ENCODE results near the gene KCMF1. TPM values are rescaled to one million over a fixed set of nuclear protein-coding genes. Genes with fewer than 3 reads are reported as not detected.

KCMF1 gene
- total RNA-seq, 1 donor from 2014 or later: 105 TPM

GRCh38 chr2:85071096-85071495 lies 100.1 kb downstream of the KCMF1 start:
- peak; percentile 62 for DNase-seq (ENCODE audit: low read depth)
- Histone ChIP-seq H3K79me2 (ENCODE audit: insufficient read depth, low read length) (no peaks in the 10 kb centered on the region), H3K4me3 (ENCODE audit: insufficient read depth, low read depth, low read length) (no peak overlapping the region), H3K4me1 (ENCODE audit: insufficient read depth, low read length) (no peaks in the 10 kb centered on the region), H3K27me3 (ENCODE audit: insufficient read depth, low read length) (peaks cover 2% of the 10 kb centered on the region), H3K36me3 (ENCODE audit: insufficient read depth, low read length) (no peaks in the 10 kb centered on the region), H3K4me2 (ENCODE audit: low read length) (no peak overlapping the region), H3K27ac (ENCODE audit: low read depth, low read length) (no peak overlapping the region), H3K9me3 (ENCODE audit: insufficient read depth, low read depth, low read length) (no peaks in the 10 kb centered on the region), H2AFZ (ENCODE audit: low read depth, low read length) (no peak overlapping the region), H3K9ac (ENCODE audit: low read length) (no peak overlapping the region), H4K20me1 (ENCODE audit: insufficient read depth, low read length) (no peaks in the 10 kb centered on the region)
- peak; percentile 32 for FAIRE-seq
- Mint-ChIP-seq H3K4me3 (ENCODE audit: unreplicated experiment) (no peak overlapping the region), H3K27ac (ENCODE audit: unreplicated experiment) (no peak overlapping the region), H3K9me3 (ENCODE audit: unreplicated experiment) (no peaks in the 10 kb centered on the region), H3K36me3 (ENCODE audit: low read depth, unreplicated experiment) (peaks cover 1% of the 10 kb centered on the region), H3K27me3 (ENCODE audit: low read depth, unreplicated experiment) (peaks cover 11% of the 10 kb centered on the region), H3K4me1 (ENCODE audit: low read depth, unreplicated experiment) (peaks cover 6% of the 10 kb centered on the region)
- TF ChIP-seq CTCF (IDR thresholded peaks at IDR 0.05; ENCODE audit: insufficient read depth, low read depth, low read length) (no peak), EZH2 (IDR thresholded peaks at IDR 0.05; ENCODE audit: insufficient read depth, low read length) (no peak)

- H3K9ac ChIP-seq (ENCODE audit: low read length): no peak overlapping the region
- H3K4me3 ChIP-seq (ENCODE audit: insufficient read depth, low read depth, low read length): no peak overlapping the region
- Mint-ChIP-seq H3K36me3 (ENCODE audit: low read depth, unreplicated experiment) (peaks cover 3% of the 10 kb centered on the region), H3K27ac (ENCODE audit: unreplicated experiment) (no peak overlapping the region), H3K27me3 (ENCODE audit: low read depth, unreplicated experiment) (peaks cover 18% of the 10 kb centered on the region), H3K9me3 (ENCODE audit: unreplicated experiment) (no peaks in the 10 kb centered on the region), H3K4me3 (ENCODE audit: unreplicated experiment) (no peak overlapping the region), H3K4me1 (ENCODE audit: low read depth, unreplicated experiment) (peaks cover 4% of the 10 kb centered on the region)
- TF ChIP-seq EZH2 (IDR thresholded peaks at IDR 0.05; ENCODE audit: insufficient read depth, low read length): no peak
- no peak for TF ChIP-seq CTCF (IDR thresholded peaks at IDR 0.05; ENCODE audit: insufficient read depth, low read depth, low read length)
- H3K4me1 ChIP-seq (ENCODE audit: insufficient read depth, low read length): no peaks in the 10 kb centered on the region
- peaks cover 2% of the 10 kb centered on the region for H3K27me3 ChIP-seq (ENCODE audit: insufficient read depth, low read length)
- H3K27ac ChIP-seq (ENCODE audit: low read depth, low read length): no peak overlapping the region
- H3K4me2 ChIP-seq (ENCODE audit: low read length): no peak overlapping the region
- no peaks in the 10 kb centered on the region for H3K36me3 ChIP-seq (ENCODE audit: insufficient read depth, low read length)
- H3K9me3 ChIP-seq (ENCODE audit: insufficient read depth, low read depth, low read length): no peaks in the 10 kb centered on the region
- no peak overlapping the region for H2AFZ ChIP-seq (ENCODE audit: low read depth, low read length)
- no peak for FAIRE-seq
- no peak for DNase-seq (ENCODE audit: low read depth)
- H3K79me2 ChIP-seq (ENCODE audit: insufficient read depth, low read length): no peaks in the 10 kb centered on the region
- H4K20me1 ChIP-seq (ENCODE audit: insufficient read depth, low read length): no peaks in the 10 kb centered on the region
Measured at GRCh38 chr2:85073033-85073432, 102.1 kb downstream of the KCMF1 start.

GRCh38 chr2:85076618-85077274 lies 105.8 kb downstream of the KCMF1 start:
- peaks cover 21% of the 10 kb centered on the region for H3K27me3 Mint-ChIP-seq (ENCODE audit: low read depth, unreplicated experiment)
- DNase-seq (ENCODE audit: low read depth): no peak
- H3K27ac Mint-ChIP-seq (ENCODE audit: unreplicated experiment): no peak overlapping the region
- Histone ChIP-seq H3K36me3 (ENCODE audit: insufficient read depth, low read length) (no peaks in the 10 kb centered on the region), H4K20me1 (ENCODE audit: insufficient read depth, low read length) (no peaks in the 10 kb centered on the region), H3K4me3 (ENCODE audit: insufficient read depth, low read depth, low read length) (no peak overlapping the region), H2AFZ (ENCODE audit: low read depth, low read length) (no peak overlapping the region), H3K9ac (ENCODE audit: low read length) (no peak overlapping the region), H3K4me1 (ENCODE audit: insufficient read depth, low read length) (no peaks in the 10 kb centered on the region), H3K79me2 (ENCODE audit: insufficient read depth, low read length) (no peaks in the 10 kb centered on the region), H3K4me2 (ENCODE audit: low read length) (no peak overlapping the region), H3K9me3 (ENCODE audit: insufficient read depth, low read depth, low read length) (peaks cover 4% of the 10 kb centered on the region), H3K27me3 (ENCODE audit: insufficient read depth, low read length) (peaks cover 7% of the 10 kb centered on the region), H3K27ac (ENCODE audit: low read depth, low read length) (no peak overlapping the region)
- H3K4me1 Mint-ChIP-seq (ENCODE audit: low read depth, unreplicated experiment): no peaks in the 10 kb centered on the region
- no peak for TF ChIP-seq EZH2 (IDR thresholded peaks at IDR 0.05; ENCODE audit: insufficient read depth, low read length)
- no peak for TF ChIP-seq CTCF (IDR thresholded peaks at IDR 0.05; ENCODE audit: insufficient read depth, low read depth, low read length)
- no peak overlapping the region for H3K4me3 Mint-ChIP-seq (ENCODE audit: unreplicated experiment)
- FAIRE-seq: no peak
- H3K36me3 Mint-ChIP-seq (ENCODE audit: low read depth, unreplicated experiment): peaks cover 7% of the 10 kb centered on the region
- H3K9me3 Mint-ChIP-seq (ENCODE audit: unreplicated experiment): peaks cover 7% of the 10 kb centered on the region
